HG03457 (cell line): ENCODE data around the gene GPC3.

Experiments used
- ATAC-seq: cut with Tn5 transposase; IDR thresholded peaks from one replicate; pipeline ENCODE4 v1.9.1; 2021; ENCODE audit warnings: moderate number of reproducible peaks; ENCODE audit not compliant: unreplicated experiment

Gene GPC3

GRCh38 chrX:133611676-133612075, 373.7 kb downstream of the GPC3 start:
- no peak for ATAC-seq

DNA sequence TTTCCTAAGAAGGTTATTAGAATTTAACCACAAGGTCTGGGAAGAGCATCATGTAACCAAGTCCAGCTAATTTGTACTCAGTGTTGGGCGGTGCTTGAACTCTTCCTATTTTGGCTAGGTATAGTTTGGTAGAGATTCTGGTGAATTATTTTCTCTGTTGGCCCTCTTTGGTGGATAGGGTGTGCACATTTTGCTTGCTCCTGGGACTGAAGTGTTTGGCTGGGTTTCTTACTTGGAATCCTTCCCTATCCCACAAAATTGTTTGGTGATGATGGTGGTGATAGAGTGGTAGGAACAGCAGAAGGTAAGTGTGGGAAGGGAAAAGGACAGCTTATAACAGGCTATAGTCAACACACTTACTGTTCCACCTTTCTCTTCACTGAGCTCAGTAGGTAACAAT, 375.3 kb downstream of the GPC3 start:
- no peak for ATAC-seq

GRCh38 chrX:133609166-133609565, 376.2 kb downstream of the GPC3 start:
- no peak for ATAC-seq

DNA sequence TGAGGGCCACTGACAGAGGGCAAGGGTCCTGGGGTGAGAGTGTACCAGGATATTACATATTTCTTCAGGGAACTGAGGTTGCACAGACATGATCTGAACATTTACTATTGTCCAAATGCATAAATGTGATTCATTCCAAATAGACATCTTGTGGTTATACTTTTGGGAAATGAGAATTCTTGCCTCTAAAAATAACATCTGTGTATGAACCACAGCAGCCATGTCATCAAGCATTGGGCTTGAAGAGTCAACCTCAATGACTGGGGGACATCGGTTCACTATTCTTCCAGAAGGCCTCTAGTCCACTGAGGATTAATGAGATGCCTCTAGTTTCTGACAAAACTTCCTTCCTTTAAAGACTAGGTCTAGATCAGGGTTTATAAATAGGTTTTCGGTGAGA, 377.0 kb downstream of the GPC3 start:
- ATAC-seq: no peak

DNA sequence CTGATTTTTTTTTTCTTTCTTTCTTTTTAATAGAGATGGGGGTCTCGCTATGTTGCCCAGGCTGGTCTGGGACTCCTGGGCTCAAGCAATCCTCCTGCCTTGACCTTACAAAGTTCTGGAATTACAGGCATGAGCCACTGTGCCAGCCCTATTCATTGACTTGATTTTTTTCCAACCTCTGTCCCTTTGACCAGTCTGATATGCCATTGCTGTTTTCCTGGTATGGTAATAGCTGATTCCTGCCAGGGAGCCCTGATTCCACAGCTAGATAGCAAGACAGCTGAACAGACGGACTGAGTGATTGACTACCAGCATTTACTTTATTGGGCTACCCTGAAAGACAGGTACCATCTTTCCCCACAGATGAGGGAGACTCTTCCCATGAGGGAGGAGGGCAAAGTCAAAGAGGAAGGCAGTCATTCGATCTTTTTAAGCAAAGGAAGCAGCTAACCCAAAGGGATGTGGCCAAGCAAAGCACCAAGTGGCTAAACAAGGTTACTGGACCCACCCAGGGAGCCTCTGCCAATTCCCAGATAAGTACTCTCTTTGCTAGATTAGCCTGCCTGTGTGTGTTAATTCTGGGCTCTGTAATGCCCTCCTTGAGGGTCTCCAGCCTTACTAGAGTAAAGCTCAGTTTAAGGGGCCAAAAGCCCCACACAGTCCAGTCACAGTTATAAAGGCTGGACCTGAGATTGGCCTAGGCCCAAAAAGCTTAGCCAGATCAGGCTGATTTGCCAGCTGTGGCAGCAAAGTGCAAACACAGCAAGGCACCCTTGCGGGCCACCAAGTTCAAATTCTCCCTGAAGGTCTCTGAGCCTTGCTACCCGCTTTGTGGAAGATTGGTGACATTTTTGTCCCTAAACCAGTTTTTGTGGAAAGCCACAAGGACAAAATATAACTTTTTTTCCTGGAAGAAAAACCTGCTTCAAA, 377.7 kb downstream of the GPC3 start:
- ATAC-seq: no peak

GRCh38 chrX:133606990-133607389, 378.4 kb downstream of the GPC3 start:
- no peak for ATAC-seq

GRCh38 chrX:133604801-133605200, 380.6 kb downstream of the GPC3 start:
- ATAC-seq: no peak

- no peak for ATAC-seq
Measured at GRCh38 chrX:133602881-133603280, 382.5 kb downstream of the GPC3 start.

GRCh38 chrX:133601116-133601515, 384.3 kb downstream of the GPC3 start:
- no peak for ATAC-seq

DNA sequence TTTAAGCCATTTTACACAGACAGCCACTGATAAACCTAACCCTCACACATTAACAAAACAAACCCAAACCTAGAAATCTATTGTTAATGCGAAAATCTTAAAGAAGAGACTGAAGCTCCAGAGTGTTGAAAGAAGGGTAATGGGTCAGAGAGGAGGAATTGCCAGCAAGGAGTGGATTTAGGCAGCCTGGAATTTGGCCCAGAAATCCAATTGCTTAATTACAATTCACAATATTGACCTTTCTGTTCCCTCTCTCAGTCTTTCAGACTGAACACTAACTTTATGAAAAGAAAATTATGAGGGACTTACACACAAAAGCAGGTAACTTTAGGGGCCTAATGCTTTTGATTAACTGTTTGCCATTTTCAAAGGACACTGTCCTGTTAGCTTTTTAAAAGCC, 384.9 kb downstream of the GPC3 start:
- ATAC-seq: no peak

GRCh38 chrX:133598601-133599335, 386.6 kb downstream of the GPC3 start:
- no peak for ATAC-seq

DNA sequence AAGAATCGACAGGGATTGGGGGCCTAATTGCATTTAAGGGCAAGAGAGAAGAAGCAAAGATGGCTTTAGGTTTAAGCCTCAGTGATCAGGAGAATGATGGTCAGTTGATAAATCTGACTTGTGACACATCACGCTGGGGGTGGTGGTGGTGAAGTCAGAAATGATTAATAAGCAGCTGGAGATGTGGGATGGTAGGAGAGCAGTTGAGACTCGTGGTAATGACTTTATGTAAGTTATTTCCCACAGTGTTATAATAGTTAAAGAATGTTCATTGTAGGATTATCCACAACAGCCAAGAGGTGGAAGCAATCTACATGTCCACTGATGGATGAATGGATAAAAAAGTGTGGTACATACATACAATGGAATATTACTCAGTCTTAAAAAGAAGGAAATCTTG, 391.2 kb downstream of the GPC3 start:
- no peak for ATAC-seq

DNA sequence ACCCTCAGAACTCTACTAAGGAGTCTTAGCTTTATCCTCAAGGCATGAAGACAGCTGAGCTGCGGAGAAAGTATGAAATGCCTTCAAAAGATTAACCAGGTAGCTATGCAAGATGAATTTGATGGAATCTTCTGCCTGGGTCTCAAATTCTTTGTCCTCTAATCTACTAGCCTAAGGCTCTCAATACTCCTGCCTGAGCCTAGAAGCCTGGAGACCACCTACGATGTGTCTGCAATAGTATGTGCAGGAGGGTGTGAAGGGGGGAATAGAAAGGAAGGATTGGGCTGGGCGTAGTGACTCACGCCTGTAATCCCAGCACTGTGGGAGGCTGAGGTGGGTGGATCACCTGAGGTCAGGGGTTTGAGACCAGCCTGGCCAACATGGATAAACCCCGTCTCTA, 391.9 kb downstream of the GPC3 start:
- ATAC-seq: no peak

DNA sequence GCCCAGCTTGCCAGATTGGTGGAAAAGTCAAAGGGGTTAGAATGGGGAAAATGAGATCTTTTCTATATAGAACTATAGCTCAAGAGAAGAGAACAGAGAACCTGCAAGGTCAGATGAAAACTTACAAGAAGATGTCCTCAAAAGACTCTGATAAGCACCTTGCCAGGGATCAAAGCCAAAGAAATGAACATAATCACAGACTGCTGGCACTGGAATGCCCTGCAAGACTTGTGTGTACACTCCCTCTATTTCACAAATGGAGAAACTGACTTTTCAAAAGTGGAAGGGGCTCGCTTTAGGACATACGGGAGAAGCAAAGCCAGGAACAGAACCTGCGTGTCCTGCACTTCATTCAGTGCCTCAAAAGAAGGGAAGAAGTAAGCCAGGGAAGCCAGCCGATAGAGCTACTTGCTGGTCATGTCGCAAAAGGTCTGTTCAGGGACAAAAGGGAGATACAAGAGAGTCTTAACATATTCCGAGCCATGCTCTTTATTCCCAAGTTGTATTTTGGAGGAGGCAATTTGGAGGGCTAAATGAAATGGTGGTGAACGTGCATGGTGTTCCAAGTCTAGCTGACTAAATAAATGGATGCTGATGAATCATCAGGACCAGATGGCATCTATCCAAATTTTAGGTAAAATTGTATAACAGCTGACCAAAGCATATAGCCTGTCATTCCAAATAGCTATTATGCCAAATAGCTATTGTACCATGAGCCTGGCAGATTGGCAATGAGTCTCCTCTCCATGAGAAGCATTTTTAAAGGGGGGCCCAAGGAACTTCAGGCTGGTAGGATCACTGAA, 394.5 kb downstream of the GPC3 start:
- ATAC-seq: no peak

GRCh38 chrX:133588827-133589226, 396.6 kb downstream of the GPC3 start:
- ATAC-seq: no peak

- ATAC-seq: no peak
Measured at GRCh38 chrX:133587818-133588217, 397.6 kb downstream of the GPC3 start.

DNA sequence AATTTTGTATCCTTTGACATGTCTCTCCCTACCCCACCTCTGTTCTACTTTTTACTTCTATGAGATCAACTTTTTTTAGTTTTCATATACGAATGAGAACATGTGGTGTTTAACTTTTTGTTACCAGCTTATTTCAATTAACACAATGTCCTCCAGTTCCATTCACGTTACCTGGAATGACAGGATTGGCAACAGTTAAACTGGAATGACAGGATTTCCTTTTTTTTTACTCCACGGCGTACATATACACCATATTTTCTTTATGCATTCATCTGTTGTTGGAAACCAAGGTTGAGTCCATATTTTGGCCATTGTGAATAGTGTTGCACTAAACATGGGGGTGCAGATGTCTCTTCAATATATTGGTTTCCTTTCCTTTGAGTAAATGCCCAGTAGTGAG, 398.3 kb downstream of the GPC3 start:
- ATAC-seq: no peak

DNA sequence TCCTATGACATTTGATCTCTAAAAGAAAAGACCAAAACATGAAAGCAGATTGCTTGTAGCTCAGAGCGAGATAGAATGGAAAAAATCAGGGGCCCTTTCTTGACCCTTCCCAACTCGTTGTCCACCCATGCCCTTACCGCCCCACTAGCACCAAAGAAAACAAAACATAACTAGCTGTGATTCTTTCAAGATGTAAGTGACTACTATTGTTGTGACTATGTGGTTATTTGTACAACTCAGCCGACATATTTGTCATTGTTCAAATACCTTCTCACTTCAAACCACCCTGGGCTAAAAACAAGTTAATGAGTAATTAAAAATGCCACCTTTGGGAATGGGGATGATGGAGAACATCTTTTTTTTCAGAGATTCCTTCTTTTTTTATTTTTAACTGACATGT, 399.0 kb downstream of the GPC3 start:
- ATAC-seq: no peak

DNA sequence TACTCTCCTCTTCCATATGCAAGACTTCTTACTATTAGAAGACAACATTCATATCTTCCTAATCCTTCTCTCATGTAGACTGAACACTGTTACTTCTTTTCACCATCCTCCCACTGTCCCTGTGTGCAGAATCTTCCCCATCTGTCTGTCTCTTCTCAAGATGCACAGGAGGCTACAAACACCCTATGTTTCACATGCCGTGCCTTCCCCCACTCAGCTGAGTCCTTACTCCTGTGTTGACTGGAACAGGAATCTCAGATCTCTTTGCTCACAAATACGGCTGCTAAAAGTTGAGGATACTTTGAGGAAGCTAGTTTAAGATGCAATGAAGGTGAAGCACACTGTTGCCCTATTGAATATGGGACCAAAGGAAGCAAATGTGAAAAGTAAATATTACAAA, 401.6 kb downstream of the GPC3 start:
- ATAC-seq: no peak

- ATAC-seq: no peak
Measured at GRCh38 chrX:133580625-133581024, 404.8 kb downstream of the GPC3 start.

- no peak for ATAC-seq
Measured at GRCh38 chrX:133579631-133580030, 405.8 kb downstream of the GPC3 start.
